ENCODE results near the gene HMGCS1.
"Not testable (repeated sequence)": the region's sequence is repeated elsewhere in the genome, so short reads cannot be mapped to it uniquely, and the experiment has no call there.

The HMGCS1 gene

DNA sequence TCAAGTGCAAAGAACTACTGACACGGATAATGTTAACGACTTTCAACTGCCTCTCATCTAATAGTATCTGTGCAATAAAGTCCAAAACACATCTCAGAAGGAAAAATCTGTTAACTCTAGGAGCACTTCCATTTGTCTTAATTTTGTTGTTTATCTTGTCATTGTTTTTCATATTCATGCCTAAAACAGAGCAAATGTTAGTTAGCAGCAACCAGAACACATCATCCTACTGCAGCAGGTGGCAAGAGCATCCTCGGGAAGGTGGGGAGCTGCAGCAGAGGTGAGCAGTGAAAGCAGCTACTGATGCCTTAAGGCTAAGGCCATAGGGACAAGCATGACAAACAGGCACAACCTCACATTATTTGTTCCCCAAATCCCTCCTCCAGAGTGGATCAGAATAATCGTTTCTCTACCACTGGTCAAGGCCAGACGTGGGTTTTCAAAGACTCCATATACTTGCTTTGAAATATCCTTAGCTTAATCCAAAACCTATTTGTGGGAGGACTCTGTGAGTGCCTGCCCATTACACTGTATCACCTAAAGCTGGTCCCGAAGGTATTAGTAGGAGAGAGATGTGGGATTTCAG is 1.0 kb downstream of the HMGCS1 start:
- no peak for DNase-seq

DNA sequence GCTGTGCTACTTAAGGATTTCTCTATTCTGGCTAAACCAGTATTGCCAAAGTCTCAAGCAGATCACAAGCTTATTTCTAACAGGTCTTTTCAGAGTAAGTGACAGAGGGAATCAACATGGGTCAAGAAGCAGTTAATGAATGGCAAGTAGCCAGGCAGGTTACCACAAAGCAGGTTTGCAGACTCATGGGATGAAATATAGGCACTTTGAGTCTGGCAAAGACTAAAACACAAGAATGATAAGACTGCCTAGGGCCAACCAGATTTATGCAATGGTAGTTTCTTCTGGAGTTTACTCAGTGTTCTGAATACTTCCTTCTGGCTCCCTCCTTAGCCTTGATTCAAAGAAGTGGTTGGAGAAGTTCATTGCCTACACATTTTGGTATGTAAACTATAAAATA is 3.6 kb downstream of the HMGCS1 start:
- DNase-seq, result no peak

DNA sequence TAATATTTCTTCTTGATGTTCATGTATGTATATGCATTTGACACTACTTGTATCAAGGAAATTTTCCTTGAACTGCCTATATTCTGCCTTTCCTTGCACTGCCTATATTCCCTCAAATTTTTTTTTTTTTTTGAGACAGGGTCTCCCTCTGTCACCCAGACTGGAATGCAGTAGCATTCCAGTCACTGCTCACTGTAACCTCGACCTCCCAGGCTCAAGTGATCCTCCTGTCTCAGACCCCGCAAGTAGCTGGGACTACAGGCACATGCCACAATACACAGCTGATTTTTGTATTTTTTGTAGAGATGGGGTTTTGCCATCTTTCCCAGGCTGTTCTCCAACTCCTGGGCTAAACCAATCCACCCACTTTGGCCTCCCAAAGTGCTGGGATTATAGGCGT is 4.1 kb downstream of the HMGCS1 start:
- DNase-seq, result no peak

DNA sequence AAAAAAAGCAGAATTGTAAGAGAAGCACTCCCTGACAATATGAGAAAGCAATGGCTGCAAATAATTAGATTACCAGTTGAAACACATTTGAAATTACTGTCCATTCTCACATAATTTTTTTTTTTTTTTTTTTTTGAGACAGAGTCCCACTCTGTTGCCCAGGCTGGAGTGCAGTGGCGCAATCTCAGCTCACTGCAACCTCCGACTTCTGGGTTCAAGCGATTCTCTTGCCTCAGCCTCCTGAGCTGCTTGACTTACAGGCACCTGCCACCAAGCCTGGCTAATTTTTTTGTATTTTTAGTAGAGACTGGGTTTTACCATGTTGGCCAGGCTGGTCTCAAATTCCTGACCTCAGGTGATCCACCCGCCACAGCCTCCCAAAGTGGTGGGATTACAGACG is 6.3 kb downstream of the HMGCS1 start:
- DNase-seq, result not testable (repeated sequence)

DNA sequence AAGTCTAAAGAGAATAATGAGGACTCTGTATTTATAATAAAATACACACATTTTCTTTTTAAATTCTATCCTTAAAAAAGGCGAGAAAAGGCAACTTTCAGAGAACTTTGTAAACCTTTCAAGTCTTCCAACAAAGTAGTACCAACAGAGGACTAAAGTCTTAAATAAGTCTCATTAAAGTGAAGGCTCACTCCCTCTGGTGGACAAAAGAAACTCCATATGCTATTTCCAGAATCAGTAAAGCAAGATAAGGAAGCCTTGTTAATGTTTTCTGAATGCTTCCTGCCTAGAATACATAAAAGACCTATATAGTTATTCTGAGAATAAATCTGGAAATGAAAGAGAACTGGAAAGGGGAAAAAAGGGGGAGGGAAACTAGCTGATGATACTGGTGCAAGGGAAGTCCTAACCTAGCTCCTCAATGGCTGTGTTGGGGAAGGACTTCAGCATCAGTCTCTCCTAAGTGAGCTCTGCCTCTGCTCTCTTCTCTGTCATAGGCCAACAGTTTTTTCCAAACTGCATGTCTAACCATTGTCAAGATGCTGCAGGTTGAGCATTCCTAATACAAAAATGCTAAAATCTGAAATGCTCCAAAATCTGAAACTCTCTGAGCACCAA is 7.2 kb downstream of the HMGCS1 start:
- DNase-seq, result peak; percentile 63

DNA sequence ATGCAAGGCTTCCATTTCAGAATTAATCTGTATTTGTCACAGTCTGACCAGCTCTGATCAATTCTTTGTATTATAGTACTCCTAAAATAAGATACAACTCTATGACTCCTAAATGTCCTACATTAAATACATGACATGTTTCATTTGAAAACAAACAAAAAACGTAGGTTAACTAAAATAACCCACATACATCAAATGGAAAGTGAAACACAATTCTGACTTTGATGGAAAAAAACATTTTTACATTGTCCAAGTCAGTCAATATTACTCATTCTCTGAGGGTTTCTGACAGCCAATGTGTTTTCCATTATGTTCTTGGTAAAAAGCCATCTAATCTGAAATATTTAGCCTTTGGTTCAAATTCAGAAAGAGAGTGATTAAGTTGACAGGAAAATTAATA is 8.7 kb downstream of the HMGCS1 start:
- DNase-seq, result peak; percentile 29

DNA sequence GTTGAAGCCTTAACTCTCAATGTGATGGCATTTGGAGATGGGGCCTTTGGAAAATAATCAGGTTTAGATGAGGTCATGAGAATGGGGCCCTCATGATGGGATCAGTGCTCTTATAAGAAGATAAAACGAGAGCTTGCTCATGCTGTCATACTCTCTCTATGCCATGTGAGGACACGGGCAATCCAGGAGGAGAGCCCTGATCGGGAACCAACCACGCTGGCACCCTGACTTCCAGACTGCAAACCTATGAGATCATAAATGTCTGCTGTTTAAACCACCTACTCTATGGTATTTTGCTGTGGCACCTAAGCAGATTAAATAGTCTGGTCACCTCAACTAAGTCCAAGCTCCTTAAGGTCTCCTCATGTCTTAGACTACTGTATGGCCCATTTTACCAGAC is 10.0 kb downstream of the HMGCS1 start:
- DNase-seq, result no peak

DNA sequence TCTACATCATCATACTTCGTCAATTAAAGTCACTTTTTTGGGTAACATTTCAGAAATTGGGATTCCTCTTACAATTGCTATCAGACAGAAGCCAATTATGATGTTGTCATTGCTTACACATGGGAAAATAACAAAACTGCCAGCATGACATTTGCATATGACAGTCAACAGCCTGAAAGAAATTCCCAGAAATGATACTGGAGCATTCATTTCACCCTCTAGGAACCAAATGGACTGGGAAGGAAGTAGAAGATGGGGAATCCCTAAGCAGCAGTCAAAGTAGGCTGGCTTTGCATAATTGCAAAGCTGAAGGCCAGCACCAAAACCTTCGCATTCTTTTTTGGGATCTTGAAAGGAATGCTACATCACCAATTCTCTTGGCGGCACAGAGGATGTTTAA is 10.7 kb downstream of the HMGCS1 start:
- no peak for DNase-seq

DNA sequence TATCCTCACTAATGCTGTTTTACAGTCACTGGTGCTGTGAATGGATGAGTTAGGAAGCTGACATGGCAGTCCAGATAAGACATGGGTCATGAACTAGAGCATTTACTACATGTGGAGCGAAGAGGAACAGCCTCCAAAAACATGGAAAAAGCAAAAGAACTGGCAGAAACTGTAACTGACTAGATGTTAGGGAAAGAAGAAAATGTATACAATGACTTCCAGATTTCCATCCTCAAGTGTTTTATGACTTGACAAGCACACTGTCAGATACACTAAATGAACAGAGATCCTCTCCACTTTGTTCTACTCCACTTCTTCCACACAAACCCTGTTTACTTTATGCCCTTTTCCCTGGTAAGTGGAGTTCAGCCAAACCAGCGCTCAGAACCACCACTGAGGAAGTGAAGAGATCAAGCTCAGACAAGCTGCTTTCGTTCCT is 11.5 kb downstream of the HMGCS1 start:
- no peak for DNase-seq

DNA sequence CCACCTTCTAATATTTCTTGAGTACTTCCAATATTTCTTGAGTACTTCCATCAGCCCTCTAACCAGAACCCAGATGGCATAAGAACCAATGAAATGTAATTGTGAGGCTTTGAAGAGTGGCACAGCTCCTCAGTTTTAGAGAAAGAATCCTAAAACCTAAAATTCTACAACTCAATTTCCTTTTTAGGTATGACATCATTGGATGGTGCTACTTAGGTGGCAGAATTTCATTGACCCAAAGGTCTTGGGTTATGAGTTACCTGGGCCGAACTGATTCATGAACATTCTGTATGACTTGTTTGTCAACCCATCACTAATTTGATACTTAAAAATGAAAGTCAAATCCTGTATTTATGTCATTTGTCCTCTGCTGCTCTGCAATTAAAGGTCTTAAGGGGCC is 13.1 kb downstream of the HMGCS1 start:
- no peak for DNase-seq

DNA sequence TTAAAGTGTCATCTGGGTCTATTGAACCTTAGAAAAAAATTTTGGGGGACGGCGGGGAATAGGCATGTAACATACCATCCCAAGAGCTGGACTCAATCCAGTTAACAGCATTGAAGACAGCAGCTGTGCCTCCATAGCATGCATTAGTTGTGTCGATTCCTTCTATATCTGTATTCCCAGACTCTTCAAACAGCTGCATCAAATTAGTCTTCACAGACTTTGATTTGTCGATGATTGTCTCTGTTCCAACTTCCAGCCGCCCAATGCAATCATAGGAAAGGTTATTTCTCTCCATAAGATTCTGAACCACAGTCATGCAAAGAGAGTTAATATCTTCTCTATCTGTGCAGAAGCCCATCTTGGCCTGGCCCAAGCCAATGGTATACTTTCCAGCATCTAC is 14.8 kb downstream of the HMGCS1 start:
- DNase-seq, result no peak

DNA sequence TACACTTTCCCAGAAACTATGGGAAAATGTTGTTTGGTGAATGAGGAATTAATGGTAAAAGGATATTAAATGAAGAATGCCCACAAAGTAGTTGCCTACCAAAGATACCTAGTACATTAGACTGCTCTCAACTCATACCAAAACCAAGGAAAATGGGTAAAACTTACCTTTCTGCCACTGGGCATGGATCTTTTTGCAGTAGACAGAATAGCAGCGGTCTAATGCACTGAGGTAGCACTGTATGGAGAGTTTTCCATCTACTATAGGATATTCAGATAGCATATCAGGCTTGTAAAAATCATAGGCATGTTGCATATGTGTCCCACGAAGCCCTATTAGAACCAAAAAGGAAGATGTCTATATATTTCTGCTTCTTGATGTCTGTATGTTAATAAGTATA is 16.4 kb downstream of the HMGCS1 start:
- no peak for DNase-seq

DNA sequence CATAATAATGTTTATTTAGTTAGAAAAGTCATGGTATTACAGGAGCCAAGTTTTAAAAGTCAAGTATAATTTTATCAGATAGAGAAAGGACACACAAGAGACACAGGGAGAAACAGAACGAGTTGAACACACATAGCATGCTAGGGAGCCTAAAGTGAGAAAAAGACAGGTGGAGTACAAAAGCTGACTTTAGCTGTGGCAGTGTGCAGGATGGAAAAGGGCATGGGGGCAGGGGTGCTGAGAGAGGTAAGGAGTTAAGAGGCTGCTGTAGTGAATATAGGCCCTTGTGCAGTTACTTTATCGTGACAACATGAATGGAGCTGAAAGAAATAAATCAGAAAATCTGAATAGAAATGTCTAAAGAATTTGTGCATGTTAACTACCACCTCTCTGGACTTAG is 18.0 kb downstream of the HMGCS1 start:
- DNase-seq, result no peak

DNA sequence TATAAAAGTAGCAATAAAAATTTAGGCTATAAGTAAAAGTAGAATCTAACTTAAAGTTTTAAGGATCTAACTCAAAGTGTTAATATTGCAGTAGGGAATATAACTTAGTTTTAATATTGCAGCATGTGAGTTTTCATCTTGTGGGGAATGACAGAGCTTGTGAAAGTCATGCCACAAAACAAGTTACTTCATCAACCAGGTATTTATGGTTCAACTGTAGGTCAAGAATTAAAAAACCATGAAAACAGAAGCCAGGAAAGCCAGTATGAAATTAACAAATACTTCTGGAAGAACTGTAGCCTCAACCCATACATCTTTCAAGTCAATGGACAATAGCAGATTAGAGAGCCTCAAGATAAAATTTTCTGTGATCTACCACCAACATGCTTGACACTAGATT is 19.0 kb downstream of the HMGCS1 start:
- DNase-seq, result no peak

DNA sequence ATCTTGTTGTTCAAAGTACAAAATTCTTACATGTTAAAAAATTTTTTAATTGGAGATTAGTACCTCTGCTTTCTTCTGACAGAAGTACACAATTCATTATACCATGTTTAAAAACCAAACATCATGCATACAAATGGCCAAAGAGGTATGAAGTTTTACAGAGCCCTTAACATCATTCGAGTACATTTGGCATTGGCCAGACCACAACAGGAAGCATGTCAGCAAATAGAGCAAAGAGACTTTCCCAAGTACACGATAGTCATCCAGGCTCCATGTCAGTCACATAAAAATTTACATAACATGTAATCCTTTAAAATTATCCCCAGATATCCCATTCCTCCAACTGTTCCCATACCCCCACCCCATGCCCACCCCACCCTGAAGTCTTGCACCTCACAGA is 22.5 kb downstream of the HMGCS1 start:
- DNase-seq, result no peak

DNA sequence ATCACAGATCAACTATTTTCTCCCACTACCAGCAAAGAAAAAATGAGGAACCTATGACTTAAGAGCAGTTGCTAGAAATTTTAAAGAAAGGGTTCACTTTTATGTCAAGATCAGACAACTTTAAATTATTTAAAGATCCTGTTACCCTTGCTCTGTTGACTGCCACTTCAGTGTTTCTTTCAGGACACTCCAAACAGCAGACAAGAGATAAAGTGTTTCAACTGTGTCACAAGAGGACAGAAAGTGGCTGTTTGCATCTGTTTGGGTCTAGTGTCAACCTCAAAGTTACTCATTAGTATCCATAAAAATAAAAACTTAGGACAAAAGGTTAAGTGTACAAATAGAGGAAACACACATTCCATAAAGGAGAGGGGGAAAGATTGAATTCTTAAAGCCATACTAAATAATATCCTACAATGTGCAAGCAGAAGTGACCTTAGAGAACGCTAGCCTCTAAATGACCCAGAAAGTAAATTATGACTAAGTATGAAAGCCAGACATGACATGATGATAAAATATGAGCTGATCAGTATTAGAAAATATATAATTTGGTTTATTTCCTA is 24.9 kb downstream of the HMGCS1 start:
- no peak for DNase-seq

DNA sequence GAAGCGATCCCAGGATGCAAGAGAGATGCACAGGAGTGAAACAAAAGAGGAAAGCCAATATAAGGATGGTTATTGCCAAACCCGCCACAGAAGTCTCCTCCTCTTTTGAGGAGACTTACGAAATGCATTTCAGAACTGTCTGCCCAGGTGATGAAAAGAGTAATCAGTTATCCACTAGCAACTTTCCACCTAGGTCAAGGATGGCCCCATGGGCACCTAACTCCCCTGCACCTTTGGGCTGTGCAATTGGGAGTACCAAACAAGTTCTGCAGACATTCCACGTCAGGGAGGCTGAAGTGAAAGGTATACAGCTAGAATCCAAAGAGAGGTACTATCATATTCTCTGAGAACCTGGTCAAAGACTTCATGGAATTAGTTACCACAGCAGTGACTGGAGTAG is 25.7 kb downstream of the HMGCS1 start:
- no peak for DNase-seq

DNA sequence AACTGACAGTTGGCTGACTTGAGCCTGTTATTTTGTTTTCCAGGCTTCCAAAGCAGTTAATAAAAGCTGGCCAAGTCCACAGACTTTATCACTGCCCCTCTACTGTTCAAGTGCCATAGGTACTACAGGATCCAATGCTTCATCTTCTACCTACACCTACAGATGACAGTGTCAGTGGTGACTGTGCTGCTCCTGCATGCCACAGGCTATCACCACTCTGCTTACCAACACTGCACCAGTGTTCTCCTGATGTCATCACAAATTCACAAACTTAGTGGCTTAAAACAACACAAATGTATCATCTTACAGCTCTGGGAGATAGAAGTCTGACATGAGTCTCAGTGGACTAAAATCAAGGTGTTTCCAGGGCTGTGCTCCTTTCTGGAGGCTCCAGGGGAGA is 26.6 kb downstream of the HMGCS1 start:
- DNase-seq, result no peak

DNA sequence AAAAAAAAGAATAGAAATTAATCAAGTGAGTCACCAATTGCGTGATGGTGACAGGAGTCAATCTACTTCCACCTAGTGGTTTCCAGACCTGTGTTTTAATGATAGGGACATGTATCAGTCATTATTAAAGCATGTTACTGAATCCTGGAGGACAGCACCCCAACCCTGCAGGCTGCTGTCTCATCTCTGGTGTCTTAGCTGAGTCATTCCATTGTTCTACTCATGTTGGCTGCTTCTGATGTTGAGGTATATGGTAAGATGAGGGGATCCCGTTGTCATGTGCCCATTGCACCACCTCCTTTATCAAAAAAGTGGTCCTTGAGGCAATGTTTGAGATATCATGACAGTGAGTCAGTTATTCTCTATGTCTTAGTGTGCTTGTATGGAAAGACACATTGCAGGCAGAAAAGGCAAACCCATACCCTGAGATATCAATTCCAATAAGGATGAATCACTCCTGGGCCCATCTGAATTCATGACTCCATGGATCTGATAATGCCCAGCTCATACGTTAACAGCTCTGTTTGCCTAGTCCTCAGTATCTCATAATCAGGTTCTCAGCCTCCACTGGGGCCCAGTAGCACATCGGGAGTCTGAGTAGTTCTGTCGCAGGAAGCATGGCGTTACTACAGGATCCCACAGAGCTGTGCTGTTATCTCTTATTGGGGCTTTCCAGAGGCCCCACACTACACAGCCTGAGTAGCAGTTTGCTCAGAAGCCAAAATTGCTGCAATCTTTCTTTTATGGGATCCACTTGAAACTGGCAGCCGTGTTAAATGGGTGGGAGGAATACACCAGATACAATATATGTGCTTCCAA is 31.2 kb downstream of the HMGCS1 start:
- DNase-seq, result no peak

DNA sequence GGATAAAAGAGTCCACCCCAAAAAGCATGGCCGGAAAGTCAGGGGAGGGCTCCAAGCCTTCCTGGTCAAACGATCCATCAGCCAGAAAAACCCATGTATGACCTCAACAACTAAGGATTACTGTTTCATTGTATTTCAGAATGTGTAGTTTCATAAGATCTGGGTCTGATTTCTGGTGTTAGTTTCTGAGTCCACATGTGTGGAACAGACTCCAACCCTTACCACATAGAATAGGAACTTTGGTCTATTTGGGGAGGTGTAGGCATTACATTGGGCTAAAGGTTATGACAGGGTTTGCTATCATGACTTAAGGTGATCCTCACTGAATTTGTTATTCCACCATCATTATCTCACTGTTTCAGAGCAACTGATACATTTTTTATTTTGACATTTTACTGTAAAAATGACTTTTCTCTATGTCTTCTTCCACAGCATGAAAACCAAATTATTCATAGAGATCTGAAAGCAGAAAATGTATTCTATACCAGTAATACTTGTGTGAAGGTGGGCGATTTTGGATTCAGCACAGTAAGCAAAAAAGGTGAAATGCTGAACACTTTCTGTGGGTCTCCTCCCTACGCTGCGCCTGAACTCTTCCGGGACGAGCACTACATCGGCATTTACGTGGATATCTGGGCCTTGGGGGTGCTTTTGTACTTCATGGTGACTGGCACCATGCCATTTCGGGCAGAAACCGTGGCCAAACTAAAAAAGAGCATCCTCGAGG is 33.5 kb downstream of the HMGCS1 start:
- DNase-seq, result no peak

DNA sequence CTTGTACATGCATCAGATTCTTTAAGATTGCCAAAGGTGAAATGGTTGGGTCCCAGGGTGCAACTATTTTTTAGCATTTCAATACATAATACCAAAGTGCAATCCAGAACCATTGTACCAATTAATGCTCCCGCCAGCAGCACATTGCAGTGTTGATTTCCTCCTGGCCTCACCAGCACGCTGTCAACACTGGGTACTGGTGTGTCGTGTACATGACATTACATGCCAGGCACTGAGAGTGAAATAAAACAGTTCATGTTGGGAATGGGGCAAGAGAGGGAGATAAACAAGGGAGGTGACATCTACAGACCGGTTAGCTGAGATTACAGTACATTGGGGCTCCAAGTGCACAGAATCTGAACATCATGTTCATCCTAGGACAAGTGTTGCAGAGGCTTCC is 37.8 kb downstream of the HMGCS1 start:
- no peak for DNase-seq

DNA sequence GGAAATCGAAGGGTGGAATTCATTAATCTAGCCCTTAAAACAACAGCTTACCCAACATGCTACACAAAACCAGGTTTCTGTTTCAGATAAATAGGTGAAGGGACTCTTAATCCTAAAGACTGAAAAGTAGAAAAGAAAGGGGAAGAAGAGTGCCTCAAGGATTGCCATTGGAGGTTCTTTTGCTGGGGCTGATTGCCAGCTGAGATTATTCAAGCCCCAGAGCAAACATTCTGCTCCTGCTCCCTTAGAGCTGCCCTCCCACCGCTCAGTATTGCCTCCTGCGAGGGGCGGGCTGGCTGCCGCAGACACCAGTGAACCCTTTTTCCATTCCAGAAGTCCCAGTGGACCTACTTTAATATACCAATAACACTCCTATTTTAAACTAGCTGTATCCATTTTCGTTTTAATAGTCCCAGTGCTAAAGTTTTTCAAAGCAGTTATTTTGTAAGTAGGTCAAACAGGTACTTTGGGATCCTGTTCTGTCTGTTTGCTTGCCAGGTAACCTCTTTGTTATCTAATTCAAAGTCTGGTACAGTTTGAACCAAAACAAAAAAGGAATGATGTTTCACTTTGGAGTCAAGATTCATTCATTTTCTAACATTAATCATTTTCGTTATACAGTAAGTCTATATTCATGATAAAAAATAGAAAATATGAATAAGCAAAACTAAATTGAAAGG is 38.6 kb downstream of the HMGCS1 start:
- DNase-seq, result no peak

DNA sequence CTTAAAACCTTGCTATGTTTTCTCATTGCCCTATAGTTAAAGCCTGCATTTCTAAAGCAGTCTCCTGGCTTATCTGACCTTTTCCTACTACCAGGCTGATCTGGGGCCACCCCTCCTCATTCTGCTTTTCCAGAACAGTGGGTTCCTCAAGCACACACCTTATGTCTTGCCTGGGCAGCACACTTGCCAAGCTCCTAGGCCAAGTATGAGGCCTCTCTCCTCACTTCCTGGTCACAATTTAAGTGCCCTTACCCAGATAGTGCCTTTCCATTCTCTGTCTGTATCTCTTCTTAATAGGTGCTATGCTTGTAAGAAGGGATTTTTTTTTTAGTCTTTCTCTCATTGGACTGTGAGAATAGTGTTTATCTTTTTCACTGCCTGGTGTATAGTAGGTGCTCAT is 39.7 kb downstream of the HMGCS1 start:
- DNase-seq, result no peak
